C4-2B (cell line): ENCODE measurements around the gene MICAL2.
A peak's percentile ranks its signal among the peaks of the same experiment; 100 is the strongest.

Experiments used
- H3K27ac ChIP-seq: fragments of 450-650 bp; 2 replicates; pipeline ENCODE4 v1.5.1; 2017
- ZFX ChIP-seq: fragments of 450-650 bp; IDR thresholded peaks from 2 replicates; pipeline ENCODE4 v1.6.1; 2017
- TF ChIP-seq, protein P1 (sequence below): fragments of 450-650 bp; conservative IDR thresholded peaks from 2 replicates; pipeline ENCODE4 v1.5.1; 2017; ENCODE audit warnings: mild to moderate bottlenecking

MICAL2 gene

DNA sequence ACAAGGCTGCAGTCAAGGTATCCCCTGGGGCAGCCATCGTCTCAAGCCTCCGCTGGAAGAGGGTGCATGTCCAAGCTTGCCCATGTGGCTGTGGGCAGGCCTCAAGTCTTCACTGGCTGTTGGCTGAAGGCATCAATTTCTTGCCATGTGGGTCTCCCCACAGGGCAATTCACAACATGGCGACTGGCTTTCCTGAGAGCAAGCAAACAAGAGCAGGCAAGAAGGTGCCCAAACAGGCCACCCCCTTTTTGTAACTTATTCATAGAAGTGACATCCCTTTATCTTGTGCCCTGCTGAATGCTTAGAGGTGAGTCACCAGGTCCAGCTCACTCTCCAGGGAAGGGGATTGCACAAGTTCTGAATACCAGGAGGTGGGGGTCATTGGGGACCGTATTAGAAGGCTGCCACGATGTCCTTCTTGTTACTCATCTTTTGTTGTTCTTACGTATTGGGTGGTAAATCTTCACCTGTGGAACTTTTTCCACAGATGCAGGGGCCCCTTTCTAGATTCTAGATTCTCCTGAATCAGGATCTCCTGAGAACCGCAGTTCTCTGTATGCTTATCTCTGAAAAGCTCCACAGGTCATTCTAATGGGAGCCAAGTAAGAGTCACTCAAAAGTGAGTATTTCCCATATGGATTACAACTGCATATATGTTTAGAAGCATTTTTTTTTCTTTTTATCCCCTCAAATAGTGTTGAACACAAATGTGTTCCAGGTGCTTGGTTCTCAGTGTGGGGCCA lies 44.2 kb upstream of the MICAL2 start:
- TF ChIP-seq, protein P1, sequence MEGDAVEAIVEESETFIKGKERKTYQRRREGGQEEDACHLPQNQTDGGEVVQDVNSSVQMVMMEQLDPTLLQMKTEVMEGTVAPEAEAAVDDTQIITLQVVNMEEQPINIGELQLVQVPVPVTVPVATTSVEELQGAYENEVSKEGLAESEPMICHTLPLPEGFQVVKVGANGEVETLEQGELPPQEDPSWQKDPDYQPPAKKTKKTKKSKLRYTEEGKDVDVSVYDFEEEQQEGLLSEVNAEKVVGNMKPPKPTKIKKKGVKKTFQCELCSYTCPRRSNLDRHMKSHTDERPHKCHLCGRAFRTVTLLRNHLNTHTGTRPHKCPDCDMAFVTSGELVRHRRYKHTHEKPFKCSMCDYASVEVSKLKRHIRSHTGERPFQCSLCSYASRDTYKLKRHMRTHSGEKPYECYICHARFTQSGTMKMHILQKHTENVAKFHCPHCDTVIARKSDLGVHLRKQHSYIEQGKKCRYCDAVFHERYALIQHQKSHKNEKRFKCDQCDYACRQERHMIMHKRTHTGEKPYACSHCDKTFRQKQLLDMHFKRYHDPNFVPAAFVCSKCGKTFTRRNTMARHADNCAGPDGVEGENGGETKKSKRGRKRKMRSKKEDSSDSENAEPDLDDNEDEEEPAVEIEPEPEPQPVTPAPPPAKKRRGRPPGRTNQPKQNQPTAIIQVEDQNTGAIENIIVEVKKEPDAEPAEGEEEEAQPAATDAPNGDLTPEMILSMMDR, result no peak
- TF ChIP-seq ZFX, result no peak
- 0 out of 2 replicates have a peak overlapping the region, but pooled peaks have one; percentile 14 for H3K27ac ChIP-seq

DNA sequence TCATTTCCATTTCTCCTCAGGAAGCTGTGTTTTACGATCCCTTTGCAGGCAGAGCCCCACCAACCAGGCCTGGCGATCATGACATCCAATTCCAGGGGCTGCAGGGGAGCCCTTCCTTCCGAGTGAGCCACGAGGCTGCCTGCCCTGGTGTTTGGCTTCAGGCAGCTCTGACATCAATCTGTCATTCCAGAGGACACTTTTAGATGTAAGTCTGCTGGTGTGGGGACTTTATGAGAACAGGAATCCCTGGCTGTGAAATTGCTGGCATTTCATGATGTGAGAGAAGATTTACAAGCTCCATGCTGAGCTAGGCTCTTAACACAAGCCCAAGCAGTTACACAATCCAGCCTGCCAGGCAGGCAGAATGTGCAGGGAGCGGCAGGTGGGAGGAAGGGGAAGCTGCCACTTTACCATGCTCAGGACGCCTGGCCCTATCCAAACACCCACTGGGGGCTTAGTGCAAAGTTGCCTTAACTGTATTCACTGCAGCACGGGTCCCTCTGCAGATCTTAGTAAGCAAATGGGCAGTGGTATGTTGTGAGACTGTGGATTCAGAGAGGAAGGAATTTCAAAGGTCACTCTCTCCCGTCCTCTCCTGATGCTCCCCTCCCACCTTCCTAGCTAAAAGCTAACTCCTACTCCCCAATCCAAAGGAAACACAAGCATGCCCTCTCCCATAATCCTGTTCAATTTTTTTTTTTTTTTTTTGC lies 43.4 kb upstream of the MICAL2 start:
- 0 out of 2 replicates have a peak overlapping the region, but pooled peaks have one; percentile 14 for H3K27ac ChIP-seq
- TF ChIP-seq ZFX, result no peak
- TF ChIP-seq, protein P1, result no peak

DNA sequence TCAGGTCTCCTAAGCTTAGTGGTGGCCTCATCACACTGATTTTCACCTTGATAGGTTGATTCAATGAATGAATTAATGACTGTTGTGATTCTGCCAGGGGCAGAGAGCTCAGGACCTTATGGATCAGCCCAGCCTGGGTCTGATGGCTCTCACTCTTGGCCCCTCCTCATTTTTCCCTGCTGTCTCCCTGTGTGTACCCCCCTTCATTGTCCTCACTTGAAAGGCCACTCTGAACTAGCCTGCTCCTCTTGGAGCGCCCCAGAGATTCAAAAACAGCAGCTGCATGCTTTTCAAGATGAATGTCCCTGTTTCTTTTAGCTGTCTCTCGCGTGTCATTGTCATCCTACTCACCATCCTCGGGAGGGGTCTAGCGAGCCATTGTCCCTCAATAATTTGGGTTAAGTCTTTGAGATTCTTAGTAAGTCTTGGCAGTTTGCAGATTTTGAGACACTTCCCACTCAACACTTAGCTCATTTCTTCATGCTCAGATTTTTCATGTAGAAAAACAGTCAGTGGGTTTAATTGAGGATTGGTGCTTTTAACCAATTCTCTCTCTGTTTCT lies 42.5 kb upstream of the MICAL2 start:
- H3K27ac ChIP-seq, result no peak overlapping the region; the same call in 1 of the 2 replicates

DNA sequence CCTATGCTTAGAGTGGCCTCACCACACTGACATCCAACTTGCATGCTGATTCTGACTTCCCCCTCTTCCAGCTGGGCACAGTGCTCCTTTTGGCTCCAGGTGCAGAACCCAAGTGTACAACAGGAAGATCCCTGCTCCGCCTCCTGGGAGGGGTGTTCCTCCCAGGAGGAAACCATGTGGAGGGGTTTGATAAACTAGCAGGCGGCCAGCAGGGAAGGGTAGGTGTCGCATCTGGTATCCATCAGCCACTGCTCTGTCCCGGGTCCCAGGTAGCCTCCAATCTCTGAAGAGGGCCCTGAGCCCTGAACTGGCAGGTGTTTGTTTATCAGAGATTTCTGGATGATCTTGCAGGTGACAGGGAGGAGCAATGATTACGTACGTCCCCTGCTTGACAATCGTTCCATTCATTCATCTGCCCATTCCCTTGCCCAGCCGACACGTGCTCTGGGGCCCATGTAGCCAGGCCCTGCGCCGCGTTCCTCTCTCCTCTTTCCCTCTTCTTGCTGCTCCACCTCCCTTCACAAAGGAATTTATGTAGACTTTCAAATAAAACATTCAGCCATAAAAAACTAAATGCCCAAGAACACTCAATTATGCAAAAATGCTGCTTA lies 41.2 kb upstream of the MICAL2 start:
- TF ChIP-seq ZFX, result no peak
- TF ChIP-seq, protein P1, result no peak

More for the DNA sequence above, 42.5 kb upstream of the MICAL2 start:
- TF ChIP-seq, protein P1, result no peak
- TF ChIP-seq ZFX, result no peak

DNA sequence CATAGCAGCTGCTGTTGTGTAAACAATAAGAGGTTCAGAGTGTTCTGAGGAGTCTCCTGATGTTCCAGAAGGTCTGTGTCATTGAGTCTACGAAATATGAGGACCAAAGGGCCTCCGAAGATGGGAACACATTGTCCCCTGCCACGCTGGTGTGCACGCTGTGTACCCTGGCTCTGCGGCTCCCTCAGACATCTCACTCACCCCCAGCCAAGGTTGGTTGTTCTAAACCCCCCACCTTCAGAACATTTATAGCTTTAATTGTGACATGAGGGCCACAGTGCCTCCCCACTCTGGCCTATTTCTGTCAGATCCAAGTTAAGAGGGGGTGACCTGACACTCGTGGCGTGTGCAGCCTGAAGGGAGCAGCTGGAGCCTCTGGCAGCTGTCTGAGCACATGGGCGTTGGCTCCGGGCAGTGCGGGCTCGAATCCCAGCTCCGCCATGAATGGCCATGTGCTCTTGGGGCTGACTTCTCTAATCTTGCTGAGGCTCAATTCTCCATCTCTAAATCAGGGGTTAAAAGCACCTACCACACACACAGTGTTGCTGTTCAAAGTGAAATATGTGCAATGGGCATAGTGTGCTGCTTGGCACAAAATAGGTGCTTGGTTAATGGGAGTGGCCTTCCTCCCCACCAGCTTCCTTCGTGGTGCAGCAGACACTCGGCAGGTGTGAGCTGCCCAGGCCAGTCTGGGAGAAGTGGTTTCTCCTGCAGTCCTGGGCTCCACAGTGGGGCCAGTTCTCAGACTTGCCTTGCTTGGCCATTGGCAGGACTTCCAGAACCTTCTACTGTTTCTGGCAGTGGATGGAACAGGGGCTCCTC lies 39.7 kb upstream of the MICAL2 start:
- TF ChIP-seq ZFX, result no peak
- TF ChIP-seq, protein P1, result no peak
- peak overlapping the region; percentile 37 for H3K27ac ChIP-seq

More for the DNA sequence above, 41.2 kb upstream of the MICAL2 start:
- H3K27ac ChIP-seq, result no peak overlapping the region

DNA sequence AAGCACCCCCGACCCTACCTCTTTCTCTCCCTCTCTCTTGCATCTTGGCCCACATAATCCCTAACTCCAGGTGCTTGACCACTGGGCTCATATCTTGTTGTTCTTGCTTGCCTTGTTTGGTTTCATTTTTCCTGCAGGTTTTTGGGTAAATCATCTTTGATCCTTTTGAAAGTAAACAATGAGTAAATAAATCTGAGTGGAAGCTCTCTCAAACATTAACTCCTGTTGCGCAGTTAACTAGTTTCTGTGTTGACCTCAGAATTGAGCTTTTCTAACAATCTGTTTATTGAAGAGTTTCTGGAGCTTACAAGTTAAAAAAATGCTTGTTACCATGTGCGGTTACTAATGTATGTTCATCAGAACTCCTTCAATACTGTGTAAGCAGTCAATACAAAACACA lies 38.8 kb upstream of the MICAL2 start:
- TF ChIP-seq, protein P1, result no peak
- no peak for TF ChIP-seq ZFX
- H3K27ac ChIP-seq, result no peak overlapping the region; the same call in 1 of the 2 replicates
